K562 (cell line): ENCODE data around the gene HPX. TPM values are rescaled to one million over a fixed set of nuclear protein-coding genes. Genes with fewer than 3 reads are reported as not detected.

Source experiments
- CHD4 ChIP-seq: fragments of 200-600 bp; sonication (generic); IDR thresholded peaks from 3 replicates; pipeline ENCODE4 v1.6.1; 2012; ENCODE audit warnings: low read depth, mild to moderate bottlenecking, mixed read lengths, low read length, inconsistent platforms; ENCODE audit not compliant: insufficient read depth, insufficient replicate concordance, poor library complexity, severe bottlenecking
- CSDE1 ChIP-seq, 2 experiments: fragments of 450-650 bp; IDR thresholded peaks; 2 replicates each; pipeline ENCODE4 v1.6.1; 2016; ENCODE audit warnings: mild to moderate bottlenecking in 1 of 2
- FOXA1 ChIP-seq: fragments of 450-650 bp; IDR thresholded peaks from 2 replicates; pipeline ENCODE4 v1.6.1; 2016; ENCODE audit warnings: mild to moderate bottlenecking, borderline replicate concordance
- FOXO4 ChIP-seq: fragments of 450-650 bp; formaldehyde crosslinking; IDR thresholded peaks from 2 replicates; pipeline ENCODE4 v1.4.0; 2020; ENCODE audit warnings: mild to moderate bottlenecking, moderate library complexity
- HNRNPK ChIP-seq: fragments of 200-400 bp; formaldehyde crosslinking; IDR thresholded peaks from one replicate; pipeline ENCODE4 v1.6.1; 2018; ENCODE audit warnings: mild to moderate bottlenecking, low read depth, low read length; ENCODE audit not compliant: poor library complexity, severe bottlenecking
- JUNB ChIP-seq: fragments of 450-650 bp; formaldehyde crosslinking; conservative IDR thresholded peaks from 2 replicates; pipeline ENCODE4 v1.4.0; 2020; ENCODE audit warnings: mild to moderate bottlenecking
- KAT8 ChIP-seq: fragments of 450-650 bp; IDR thresholded peaks from 2 replicates; pipeline ENCODE4 v1.6.1; 2016; ENCODE audit warnings: low read depth, mild to moderate bottlenecking
- KDM5B ChIP-seq: fragments of 200-600 bp; sonication (generic); IDR thresholded peaks from 2 replicates; pipeline ENCODE4 v1.6.1; 2012; ENCODE audit warnings: low read depth, mild to moderate bottlenecking, moderate library complexity, low read length, control low read depth, inconsistent platforms; ENCODE audit not compliant: insufficient replicate concordance
- KHSRP ChIP-seq: fragments of 450-650 bp; IDR thresholded peaks from 2 replicates; pipeline ENCODE4 v1.6.1; 2017
- MEIS2 ChIP-seq: fragments of 450-650 bp; IDR thresholded peaks from 2 replicates; pipeline ENCODE4 v1.6.1; 2014; ENCODE audit warnings: mild to moderate bottlenecking; ENCODE audit not compliant: partially characterized antibody
- PBX2 ChIP-seq, 2 experiments: IDR thresholded peaks in 1 of 2; conservative IDR thresholded peaks in 1 of 2; 2 replicates each; pipeline ENCODE4 v1.6.1; 2016; ENCODE audit warnings: low read depth in 2 of 2, mild to moderate bottlenecking in 1 of 2, missing compliant biosample characterization in 1 of 2, missing genetic modification characterization in 1 of 2, moderate library complexity in 1 of 2
- PML ChIP-seq: IDR thresholded peaks from 2 replicates; pipeline ENCODE4 v1.6.1; 2012; ENCODE audit warnings: low read length, inconsistent platforms
- SMC3 ChIP-seq: conservative IDR thresholded peaks from 2 replicates; pipeline ENCODE4 v1.6.1; 2011; ENCODE audit warnings: low read depth, low read length, improper control_type of control experiment; ENCODE audit not compliant: insufficient read depth
- ZNF143 ChIP-seq: sonication (generic); formaldehyde crosslinking; IDR thresholded peaks from 2 replicates; pipeline ENCODE4 v1.9.0; 2022; ENCODE audit warnings: mild to moderate bottlenecking, missing genetic modification reagents
- ZNF561 ChIP-seq: fragments of 450-650 bp; formaldehyde crosslinking; conservative IDR thresholded peaks from 2 replicates; pipeline ENCODE4 v1.4.0; 2020; ENCODE audit warnings: mild to moderate bottlenecking, moderate library complexity
- polyA plus RNA-seq, 8 experiments: library from polyadenylated mRNA; depleted of rRNA in 4 of 8; stranded (reverse) in 5 of 8; unstranded in 3 of 8; fragments of >200 nt; fragmentation: Nextera tagmentation in 2 of 8; fragmentation: Illumina TruSeq in 1 of 8; extraction: Ambion mirVana in 2 of 8; extraction: Trizol in 1 of 8; gene quantifications; 2 replicates each; pipeline versions ENCODE4 v1.2.1 to v1.2.3, GENCODE V29; 2011 to 2014; ENCODE audit warnings: inconsistent platforms in 1 of 8, missing spikeins in 1 of 8
- total RNA-seq, 7 experiments: library from RNA; depleted of rRNA in 6 of 7; stranded (reverse); fragments of >200 nt in 6 of 7; fragmentation: Illumina TruSeq in 2 of 7; extraction: Trizol in 2 of 7; gene quantifications; 2 replicates each; pipeline versions ENCODE4 v1.2.1 to v1.2.3, GENCODE V29; 2011 to 2021; ENCODE audit warnings: low replicate concordance in 1 of 7
- TF ChIP-seq, protein P1 (sequence below): sonication (generic); formaldehyde crosslinking; IDR thresholded peaks from 2 replicates; pipeline ENCODE4 v1.8.0; 2022; ENCODE audit warnings: mild to moderate bottlenecking, missing genetic modification reagents
- TF ChIP-seq, protein P2 (sequence below): fragments of 250-450 bp; sonication (Bioruptor Pico); IDR thresholded peaks from 2 replicates; pipeline ENCODE4 v1.4.0; 2020; ENCODE audit warnings: mild to moderate bottlenecking

Gene HPX
- total and polyA plus RNA-seq, 9 of the 15 experiments (the other 6 are each of a cell fraction or from before 2014, with no cell fraction given) = 0.12 to 1.2 (median 0.49) TPM; not detected in 1

DNA sequence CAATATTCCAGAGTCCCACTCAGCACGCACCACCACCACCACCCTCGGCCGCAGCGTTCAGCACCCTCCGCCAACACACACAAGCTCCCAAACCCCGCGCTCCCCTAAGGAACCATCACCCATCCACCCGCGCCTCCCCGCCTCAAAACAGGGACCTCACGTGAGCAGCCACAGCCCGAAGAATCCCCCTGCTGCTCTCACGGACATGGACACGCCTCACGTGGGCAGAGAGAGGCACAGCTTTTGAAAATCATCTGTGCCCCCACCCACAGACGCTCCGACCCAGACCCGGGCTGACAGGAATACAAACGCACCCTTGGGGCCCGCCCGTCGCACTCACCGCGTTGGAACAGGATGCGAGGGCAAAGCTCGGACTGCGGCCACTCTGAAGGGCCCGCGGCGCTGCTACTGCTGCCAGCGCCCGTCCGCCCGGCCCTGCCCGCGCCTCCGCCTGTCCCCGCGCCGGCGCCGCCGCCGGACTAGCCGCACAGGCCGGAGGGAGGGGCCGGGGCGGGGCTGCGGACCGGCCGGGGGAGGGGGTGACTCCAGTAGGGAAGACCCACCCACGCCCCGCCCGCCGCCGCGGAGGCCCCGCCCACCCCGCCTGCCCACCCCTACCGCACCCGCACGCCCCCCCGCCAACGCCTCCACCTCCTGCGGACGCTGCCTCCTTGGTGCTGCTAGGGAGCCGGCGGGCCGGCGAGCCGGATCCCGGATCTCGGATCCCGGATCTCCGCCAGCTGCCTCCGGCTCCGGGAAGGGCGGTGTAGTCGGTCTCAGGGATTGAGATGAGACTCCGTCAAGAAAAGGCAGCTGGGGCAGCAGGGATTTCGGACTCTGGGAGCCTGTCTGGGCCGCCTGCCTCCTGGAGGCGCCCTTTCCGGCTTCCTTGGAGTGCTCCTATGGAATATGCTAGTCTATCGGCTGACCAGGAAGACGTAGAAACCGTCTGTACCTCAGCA, 32.9 kb upstream of the HPX start, which contains the start of gene TRIM3 (continued):
- TF ChIP-seq KAT8 (no peak), KDM5B (peak; percentile 70), CSDE1 (IDR thresholded peaks at IDR 0.05) (no peak), FOXA1 (no peak), ZNF143 (CRISPR knock-in tag) (no peak), JUNB (CRISPR knock-in tag) (no peak), FOXO4 (CRISPR knock-in tag) (no peak), ZNF561 (CRISPR knock-in tag) (no peak), PML (no peak), PBX2 (CRISPR knock-in tag; IDR thresholded peaks at IDR 0.05; ENCODE audit: low read depth) (no peak), PBX2 (tag; conservative IDR thresholded peaks at IDR 0.05; ENCODE audit: low read depth) (no peak), MEIS2 (no peak), KHSRP (no peak), CHD4 (no peak), HNRNPK (no peak), SMC3 (no peak)
- TF ChIP-seq, protein P1, sequence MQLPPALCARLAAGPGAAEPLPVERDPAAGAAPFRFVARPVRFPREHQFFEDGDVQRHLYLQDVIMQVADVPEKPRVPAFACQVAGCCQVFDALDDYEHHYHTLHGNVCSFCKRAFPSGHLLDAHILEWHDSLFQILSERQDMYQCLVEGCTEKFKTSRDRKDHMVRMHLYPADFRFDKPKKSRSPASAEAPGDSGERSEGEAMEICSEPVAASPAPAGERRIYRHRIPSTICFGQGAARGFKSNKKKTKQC (CRISPR knock-in tag) = peak; percentile 26; the same call in 1 of the 2 replicates
- TF ChIP-seq, protein P2, sequence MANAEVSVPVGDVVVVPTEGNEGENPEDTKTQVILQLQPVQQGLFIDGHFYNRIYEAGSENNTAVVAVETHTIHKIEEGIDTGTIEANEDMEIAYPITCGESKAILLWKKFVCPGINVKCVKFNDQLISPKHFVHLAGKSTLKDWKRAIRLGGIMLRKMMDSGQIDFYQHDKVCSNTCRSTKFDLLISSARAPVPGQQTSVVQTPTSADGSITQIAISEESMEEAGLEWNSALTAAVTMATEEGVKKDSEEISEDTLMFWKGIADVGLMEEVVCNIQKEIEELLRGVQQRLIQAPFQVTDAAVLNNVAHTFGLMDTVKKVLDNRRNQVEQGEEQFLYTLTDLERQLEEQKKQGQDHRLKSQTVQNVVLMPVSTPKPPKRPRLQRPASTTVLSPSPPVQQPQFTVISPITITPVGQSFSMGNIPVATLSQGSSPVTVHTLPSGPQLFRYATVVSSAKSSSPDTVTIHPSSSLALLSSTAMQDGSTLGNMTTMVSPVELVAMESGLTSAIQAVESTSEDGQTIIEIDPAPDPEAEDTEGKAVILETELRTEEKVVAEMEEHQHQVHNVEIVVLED (CRISPR knock-in tag) = 0 out of 2 replicates have a peak, but pooled peaks have one; percentile 13
